GM19455 (cell line): ENCODE data around the gene FBXL5.

Source experiments
- ATAC-seq: cut with Tn5 transposase; IDR thresholded peaks from one replicate; pipeline ENCODE4 v1.9.1; 2021; ENCODE audit not compliant: unreplicated experiment

The FBXL5 gene, protein sequence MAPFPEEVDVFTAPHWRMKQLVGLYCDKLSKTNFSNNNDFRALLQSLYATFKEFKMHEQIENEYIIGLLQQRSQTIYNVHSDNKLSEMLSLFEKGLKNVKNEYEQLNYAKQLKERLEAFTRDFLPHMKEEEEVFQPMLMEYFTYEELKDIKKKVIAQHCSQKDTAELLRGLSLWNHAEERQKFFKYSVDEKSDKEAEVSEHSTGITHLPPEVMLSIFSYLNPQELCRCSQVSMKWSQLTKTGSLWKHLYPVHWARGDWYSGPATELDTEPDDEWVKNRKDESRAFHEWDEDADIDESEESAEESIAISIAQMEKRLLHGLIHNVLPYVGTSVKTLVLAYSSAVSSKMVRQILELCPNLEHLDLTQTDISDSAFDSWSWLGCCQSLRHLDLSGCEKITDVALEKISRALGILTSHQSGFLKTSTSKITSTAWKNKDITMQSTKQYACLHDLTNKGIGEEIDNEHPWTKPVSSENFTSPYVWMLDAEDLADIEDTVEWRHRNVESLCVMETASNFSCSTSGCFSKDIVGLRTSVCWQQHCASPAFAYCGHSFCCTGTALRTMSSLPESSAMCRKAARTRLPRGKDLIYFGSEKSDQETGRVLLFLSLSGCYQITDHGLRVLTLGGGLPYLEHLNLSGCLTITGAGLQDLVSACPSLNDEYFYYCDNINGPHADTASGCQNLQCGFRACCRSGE

DNA sequence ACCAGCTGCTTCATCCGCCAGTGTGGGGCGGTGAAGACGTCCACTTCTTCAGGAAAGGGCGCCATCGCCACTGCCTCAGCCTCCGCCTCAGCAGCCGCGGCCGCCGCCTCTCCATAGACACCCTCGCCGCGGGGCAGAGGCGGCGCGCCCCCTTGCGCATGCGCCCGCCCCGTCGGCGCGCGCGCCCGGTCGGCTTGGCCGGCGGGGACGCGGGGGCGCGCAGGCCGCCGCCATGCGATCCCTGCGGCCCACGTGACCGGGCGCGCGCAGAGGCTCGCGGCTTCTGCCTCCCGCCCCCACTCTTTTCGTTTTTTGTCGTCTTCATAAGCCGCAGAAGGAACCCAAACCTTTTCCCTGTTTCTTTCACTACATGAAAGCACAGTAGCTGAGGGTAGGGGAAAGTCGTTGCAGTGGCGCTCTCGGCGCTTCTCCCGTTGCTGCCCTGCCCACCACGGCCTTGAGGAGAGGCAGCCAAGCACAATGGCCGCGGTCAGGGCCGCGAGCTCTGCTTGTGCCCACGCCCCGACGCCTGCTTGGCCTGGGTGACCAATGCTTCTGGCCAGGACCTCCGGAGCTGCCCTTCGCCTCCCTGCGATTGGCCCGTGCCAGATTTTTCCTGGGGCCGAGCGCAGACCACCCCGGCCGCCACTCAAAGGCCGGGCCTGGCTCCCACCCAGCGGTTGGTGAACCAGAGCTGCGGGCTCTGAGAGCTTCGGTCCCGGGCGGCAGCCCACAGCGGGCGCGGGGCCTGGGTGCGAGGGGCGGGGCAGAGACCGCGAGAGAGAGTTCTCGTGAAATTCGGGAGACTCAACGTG, at the start of gene FBXL5:
TSS of gene FBXL5 (minus strand) at position 135 of the 815 bp plus-strand sequence. CDS start at position 65, 70 bp downstream.
- ATAC-seq: peak; percentile 69

DNA sequence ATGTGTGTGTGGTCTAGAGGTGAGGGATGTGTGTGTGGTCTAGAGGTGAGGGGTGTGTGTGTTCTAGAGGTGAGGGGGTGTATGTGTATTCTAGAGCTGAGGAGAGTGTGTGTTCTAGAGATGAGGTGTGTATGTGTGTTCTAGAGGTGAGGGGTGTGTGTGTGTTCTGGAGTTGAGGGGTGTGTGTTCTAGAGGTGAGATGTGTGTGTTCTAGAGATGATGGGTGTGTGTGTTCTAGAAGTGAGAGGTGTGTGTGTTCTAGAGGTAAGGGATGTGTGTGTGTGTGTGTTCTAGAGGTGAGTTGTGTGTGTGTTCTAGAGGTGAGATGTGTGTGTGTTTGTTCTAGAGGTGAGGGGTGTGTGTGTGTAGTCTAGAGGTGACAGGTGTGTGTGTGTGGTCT, 49.0 kb upstream of the FBXL5 start:
- ATAC-seq: no peak

DNA sequence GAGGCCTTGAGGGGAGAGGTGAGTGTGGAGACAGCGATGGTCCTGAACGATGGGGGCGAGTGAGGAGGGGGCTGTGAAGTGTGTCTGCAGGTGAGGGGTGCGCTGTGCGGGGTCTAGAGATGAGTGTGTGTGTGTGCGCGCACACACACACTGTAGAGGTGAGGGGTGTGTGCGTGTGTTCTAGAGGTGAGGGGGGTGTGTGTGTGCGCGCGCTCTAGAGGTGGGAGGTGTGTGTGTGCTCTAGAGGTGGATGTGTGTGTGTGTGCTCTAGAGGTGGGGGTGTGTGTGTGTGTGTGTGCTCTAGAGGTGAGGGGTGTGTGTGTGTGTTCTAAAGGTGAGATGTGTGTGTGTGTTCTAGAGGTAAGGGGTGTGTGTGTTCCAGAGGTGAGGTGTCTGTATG, 48.3 kb upstream of the FBXL5 start:
- no peak for ATAC-seq

DNA sequence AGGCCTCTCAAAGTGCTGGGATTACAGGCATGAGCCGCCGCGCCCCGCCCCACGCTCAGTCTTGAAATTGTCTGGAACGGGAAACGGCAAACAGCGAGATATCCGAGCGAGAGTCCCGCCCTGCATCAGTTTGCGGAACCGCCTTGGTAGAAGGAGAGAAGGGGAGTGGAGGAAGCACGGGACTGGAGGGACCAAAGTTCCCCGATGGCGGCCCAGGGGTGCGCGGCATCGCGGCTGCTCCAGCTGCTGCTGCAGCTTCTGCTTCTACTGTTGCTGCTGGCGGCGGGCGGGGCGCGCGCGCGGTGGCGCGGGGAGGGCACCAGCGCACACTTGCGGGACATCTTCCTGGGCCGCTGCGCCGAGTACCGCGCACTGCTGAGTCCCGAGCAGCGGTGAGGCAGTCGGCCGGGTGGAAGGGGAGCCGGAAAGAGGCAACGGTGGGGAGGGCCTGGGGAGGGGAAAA, 47.8 kb upstream of the FBXL5 start, which contains the start of gene BST1:
TSS of gene BST1 (plus strand) at position 125 of the 463 bp plus-strand sequence. CDS start at position 205, 80 bp downstream.
- ATAC-seq: peak; percentile 66

DNA sequence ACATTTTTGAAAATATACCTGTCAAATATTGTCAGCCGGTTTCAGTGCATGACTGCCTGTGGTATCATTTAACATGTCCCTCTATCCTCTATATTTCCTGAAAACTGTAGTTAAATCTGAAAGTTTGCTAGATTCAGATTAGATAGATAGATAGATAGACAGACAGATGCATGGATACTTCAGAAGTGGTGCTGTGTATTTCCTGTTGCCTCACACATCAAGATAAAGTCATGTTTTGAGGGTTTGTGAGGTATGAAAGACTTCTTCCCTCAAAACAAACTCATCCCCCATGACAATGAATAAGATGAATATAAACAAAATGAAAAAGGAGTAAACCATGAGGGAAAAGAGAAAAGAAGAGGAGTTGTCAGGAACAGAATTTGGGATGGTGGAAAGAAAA, 41.7 kb upstream of the FBXL5 start:
- ATAC-seq: no peak

DNA sequence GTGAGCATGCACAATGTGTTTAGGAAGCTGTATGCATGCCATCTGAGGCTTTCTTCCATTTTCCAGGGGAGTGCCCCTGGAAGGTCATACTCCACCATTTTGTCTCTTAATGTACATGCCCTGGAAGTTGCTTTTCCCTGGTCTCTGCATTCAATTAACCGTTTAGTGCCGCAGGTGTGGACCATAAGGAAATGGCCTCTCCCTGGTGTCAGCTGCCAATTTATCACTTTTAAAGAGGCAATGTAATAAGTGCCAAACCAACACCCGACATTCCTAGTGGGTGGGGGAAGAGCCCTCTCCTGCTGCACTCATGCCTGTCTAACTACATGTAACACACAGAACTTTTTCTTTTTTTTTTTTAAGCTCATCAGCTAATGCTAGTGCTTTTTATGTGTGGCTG, 40.6 kb upstream of the FBXL5 start:
- ATAC-seq: no peak

DNA sequence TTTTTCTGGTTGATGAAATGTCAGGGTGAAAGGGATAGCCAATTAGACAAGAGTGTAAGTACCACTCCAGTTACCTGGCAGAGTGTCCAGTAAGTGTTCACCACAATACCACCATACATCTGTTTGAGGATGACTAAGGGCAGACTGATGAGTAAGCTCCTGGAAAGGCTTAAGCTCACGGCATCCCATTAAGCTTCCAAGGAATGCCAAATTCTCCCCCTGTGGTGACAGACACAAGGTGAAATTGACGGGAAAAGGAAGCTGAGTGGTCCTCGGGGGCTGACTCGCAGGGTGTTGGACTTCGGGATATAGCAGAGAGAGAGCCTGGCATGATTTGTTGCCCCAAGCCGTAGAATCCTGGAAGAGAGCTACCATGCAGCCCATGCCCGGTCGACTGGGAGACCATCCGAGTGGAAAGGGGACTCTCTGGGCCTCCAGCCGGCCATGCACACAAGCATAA, 40.1 kb upstream of the FBXL5 start:
- ATAC-seq: no peak

DNA sequence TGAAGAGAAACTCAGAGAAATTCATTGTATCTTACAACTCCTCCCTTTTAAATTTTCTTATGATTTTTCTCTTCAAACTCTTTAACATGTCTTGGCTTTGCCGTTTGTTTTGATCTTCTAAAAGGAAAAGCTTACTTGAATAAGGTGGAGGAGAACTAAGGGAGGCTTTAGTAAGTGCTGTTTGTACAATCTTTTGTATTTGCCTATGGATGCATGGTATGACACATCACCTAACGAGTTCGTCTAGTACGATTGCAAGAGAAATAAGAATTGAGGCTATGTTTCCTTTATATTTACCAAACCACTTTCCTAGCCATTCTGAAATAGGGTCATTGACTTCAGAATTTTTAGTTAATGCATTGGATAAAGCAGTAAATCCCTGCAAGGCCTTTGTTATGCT, 39.3 kb upstream of the FBXL5 start:
- no peak for ATAC-seq

DNA sequence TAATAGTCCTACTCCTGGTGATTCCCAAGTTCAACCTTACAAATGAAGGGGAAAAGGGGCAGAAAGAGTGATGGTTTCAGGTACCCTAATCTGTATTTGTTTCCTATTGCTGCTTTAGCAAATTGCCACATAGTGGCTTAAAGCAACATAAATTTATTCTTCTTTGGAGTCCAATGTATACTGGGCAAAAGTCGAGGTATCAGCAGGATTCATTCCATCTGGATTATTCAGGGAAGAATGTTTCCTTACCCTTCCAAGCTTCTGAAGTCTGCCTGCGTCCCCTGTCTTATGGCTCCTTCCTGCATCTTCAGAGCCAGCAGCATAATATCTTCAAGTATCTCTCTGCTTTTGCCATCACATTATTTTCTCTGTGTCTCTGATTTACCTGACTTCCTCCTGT, 37.4 kb upstream of the FBXL5 start:
- no peak for ATAC-seq

DNA sequence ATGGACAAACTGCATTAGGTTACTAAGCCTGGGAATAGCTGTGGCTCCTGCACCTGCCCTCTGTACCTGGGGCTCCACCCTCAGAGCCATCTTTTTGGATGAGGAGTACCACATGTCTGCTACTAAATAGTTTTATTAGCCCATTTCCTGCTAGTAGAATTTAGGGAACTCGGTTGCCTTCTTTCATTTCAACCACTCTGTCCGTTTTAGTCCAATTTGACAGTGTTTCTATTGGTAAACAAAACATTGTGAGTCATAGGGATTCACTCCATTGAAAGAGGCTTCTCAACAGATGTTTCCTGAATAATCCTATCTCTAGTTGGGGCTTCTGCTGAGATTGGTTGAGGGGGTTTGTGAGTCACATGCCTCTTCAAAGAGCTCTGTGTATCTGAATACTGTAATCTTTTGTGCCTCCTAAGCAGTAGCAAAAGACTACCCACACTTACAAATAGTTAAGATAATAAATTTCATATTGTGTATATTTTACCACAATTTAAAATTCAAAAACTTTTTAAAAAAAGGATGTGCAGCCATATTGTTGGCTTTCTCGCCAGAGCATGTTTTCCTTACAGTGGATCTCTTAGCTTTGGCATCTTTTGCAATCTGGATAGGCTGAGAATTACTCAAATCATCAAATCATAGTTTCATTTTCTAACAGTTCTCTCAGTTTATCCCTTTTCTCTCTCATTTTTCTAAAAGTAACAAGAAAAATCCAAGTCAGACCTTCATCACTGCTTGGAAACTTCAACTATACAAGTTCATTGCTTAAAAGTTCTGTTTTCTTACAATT, 36.4 kb upstream of the FBXL5 start:
- no peak for ATAC-seq

DNA sequence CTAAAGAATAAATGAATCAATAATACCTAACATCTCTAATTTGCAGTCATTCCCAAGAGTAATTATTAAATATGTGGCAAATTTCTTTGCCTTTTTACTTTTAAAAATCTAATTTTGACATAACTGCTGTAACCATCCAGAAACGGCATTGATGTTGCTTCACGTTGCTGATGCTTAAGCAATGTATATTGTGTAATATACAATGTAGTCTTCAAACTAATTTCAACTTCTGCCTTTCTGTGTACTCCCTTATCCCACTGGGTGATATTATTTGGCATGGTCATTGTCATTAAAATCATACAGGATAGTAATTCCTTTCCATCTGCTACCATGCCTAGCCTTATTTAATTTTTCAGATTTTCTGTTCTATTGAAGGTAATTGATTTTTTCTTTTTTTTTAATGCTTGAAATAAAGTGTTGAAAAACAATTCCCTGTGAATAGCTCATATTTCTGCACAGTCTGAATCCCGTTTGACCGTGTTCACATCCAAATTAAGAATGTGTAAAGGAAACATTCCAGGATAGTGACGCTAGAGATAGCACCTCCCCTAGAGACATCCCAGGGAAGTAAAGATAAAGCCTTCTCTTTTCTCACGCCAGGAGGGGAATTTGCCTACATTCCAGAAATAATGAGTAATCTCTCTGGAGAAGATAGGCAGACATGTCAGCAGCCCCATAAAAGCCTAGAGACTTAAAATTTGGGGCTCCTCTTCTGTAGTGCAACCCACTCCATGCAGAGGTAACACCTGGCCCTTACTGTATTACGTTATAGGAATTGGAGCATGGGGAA, 35.1 kb upstream of the FBXL5 start:
- ATAC-seq: no peak

DNA sequence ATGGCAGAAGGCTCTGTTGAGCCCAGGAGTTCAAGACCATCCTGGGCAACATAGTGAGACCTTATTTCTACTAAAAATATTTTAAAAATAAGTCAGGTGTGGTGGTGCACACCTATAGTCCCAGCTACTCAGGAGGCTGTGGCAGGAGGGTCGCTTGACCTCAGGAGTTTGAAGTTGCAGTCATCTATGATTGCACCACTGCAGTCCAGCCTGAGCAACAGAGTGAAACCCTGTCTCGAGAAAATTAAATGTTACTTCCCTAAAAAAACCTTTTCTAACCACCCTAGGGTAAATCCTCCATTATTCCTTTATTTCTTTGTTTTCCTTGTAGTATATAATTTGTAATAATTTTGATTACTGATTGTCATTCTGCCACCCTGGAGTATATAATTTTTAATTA, 34.4 kb upstream of the FBXL5 start:
- no peak for ATAC-seq

DNA sequence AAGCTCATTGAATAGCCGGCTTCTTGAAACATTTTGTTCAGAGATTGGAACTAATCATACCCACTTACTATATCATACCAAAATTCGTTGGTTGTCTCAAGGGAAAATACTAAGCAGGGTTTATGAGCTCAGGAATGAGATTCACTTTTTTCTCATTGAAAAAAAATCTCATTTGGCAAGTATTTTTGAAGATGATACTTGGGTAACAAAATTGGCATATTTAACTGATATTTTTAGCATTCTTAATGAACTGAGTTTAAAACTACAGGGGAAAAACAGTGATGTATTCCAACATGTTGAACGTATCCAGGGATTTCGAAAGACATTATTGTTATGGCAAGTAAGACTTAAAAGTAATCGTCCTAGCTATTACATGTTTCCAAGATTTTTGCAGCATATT, 32.9 kb upstream of the FBXL5 start:
- no peak for ATAC-seq

DNA sequence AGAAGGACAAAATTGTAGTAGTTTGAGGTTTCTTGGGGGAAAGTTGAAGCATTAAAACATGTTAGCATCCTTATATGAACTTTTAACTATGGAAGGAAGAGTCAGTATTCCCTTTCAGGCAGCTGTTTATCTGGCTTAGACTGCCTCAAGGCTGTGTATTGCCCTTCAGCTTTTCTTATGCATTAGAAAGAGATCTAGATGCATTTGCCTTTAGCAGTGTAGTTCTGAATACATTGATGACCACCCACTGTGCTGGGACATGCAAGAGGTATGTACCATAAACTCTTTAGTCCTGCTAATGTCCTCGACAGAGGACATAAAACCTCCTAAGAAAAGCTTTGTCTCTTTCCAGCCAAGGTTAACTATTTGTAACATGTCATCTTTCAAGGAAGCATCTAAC, 29.3 kb upstream of the FBXL5 start:
- ATAC-seq: no peak

DNA sequence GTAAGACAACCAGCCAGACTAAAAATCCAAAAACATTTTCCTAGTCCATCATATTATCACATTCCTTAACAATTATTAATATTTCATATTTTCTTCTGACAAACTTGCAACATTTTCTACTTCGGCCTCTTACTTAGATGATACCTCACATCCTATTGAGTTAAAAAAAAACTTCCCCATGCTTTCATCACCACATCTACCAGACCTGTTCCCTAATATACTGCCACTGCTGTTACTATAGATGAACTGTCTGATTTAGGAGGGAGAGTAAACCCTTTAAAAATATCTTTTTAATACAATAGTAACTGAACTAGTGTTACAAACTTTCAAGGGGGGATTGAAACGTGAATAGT, 28.0 kb upstream of the FBXL5 start:
- ATAC-seq: no peak

DNA sequence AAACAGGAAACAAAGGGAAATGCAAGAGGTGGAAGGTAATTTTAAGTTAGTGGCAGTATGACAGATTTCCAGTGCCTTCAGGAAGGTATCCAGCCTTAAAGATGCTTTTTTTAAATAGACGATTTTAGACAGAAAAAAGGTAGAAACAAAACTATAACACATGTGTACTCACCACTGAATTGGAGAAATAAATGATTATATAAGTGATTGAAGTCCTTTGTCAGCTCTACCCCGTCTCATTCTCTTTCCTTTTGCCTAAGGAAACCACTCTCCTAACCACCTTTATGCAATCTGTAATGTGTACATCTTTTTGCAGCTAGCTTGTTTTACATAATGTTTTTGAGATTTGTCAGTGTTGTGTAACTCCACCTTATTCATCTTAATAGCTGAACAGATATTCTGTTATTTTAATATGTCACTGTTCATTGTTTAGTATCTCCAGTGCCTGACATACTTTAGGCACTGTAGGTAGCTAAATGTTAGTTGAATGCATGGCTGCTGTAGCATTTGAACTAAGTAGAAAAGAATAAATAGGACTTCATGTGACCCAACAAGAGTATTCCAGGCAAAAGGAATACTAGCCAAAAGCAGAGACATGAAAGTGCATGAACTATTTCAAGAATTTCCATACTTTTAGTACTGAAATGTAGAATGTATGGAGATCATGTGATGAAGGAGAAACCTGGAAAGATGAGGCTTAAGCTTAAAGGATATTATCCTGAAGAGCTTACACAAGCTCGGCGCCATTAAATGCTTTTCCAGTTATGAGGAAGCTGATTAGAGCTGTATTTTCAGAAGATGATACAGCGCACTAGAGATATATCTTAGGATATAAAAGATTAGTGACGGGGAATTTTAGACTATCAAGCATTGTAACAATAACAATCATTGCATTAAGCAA, 27.3 kb upstream of the FBXL5 start:
- ATAC-seq: no peak

DNA sequence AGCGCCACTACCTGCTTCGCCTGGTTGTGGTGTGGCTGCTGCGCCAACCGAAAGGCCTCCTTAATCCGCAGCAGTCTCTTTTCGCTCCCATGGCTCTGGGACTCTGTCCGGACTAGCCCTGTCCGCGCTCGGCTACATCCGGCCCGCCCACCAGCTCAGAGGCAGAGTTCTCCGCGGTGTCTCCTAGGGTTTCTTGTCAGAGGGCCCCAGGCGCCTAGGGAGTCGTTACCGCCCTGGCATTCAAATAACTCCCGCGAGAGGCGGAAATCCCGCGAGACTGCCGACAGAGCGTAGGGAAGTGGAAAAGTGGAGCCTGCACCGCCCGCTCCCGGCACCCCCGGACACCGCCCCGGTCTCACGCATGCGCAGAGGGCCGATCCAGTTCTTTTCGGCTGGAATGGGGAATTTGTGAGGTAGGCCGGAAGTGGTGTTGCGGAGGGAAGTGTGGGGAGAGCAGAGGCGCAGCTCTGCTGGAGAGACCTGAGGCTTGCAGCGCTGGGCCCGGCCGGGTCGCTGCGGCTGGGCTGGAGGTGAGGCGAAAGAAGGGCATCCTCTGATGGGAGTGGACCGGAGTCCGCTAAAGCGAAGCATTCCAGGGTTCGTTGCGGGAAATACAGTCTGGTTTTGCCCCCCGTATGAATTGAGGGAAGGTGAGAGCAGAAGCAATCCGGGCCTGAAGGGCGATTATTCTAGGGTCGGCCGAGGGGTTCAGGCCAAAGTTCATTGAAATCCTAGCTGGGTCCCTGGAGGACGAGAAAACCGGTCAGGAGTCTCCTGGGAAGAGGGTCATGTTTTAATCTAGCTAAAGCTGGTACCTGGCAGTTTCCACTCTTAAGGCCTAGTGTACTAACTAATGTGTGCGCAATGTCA, 26.4 kb upstream of the FBXL5 start, which contains the start of gene FAM200B:
TSS of gene FAM200B (plus strand) at position 456 of the 870 bp plus-strand sequence. CDS start 5,151 bp downstream, outside the sequence.
- ATAC-seq: peak; percentile 91

DNA sequence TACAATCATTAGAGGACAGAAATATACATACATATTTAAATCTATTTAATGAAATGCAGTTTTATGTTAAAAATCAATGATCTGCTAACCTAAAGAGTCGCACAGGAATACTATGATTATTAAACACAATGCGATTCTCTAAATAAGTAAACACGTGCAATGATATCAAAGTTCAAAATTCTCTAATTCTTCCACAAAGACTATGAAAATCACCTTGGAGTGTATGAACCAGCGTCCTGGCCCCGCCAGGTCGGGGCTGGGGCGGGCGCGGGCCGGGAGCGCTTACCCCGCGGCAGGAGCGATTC, 25.9 kb upstream of the FBXL5 start:
- no peak for ATAC-seq
